PC-3 (cell line): ENCODE results near the gene CARD11. TPM values are rescaled to one million over a fixed set of nuclear protein-coding genes. Genes with fewer than 3 reads are reported as not detected.

Experiments used
- ATAC-seq: fragments of 200-7000 bp; cut with Tn5 transposase; 2 replicates; pipeline ENCODE4 v1.9.1; 2020; ENCODE audit warnings: mild to moderate bottlenecking, moderate library complexity
- BruUV-seq: library from RNA; stranded (reverse); fragments of 400-500 nt; replicated peaks from 2 replicates; lab custom pipeline; 2021; lab: Mats Ljungman, UMichigan
- CTCF ChIA-PET: fragments of 300-600 bp; sonication (Branson Sonifier 250); formaldehyde crosslinking; loops from one replicate; lab custom pipeline; 2022; ENCODE audit warnings: antibody characterized with exemption; lab: Charles Lee
- POLR2A ChIA-PET: fragments of 300-600 bp; sonication (Branson Sonifier 250); formaldehyde crosslinking; loops from one replicate; lab custom pipeline; 2022; ENCODE audit warnings: antibody characterized with exemption; ENCODE audit not compliant: unreplicated experiment; lab: Charles Lee
- DNase-seq: peaks from one replicate; pipeline ENCODE4 v3.0.0-alpha.2; 2015
- H2AFZ ChIP-seq: fragments of 300-600 bp; sonication (generic); 2 replicates; pipeline ENCODE4 v1.6.0; 2016; ENCODE audit warnings: antibody characterized with exemption, low read length
- H3F3A ChIP-seq: fragments of 300-600 bp; sonication (generic); one replicate; pipeline ENCODE4 v1.6.0; 2017; ENCODE audit warnings: antibody characterized with exemption, low read length, control low read depth, mild to moderate bottlenecking; ENCODE audit not compliant: unreplicated experiment
- H3K27ac ChIP-seq: fragments of 300-600 bp; sonication (generic); 2 replicates; pipeline ENCODE4 v1.5.1; 2016; ENCODE audit warnings: mild to moderate bottlenecking, low read length
- H3K27me3 ChIP-seq: fragments of 300-600 bp; sonication (generic); 2 replicates; pipeline ENCODE4 v1.6.1; 2016; ENCODE audit warnings: low read length, mixed read lengths
- H3K36me3 ChIP-seq: fragments of 300-600 bp; sonication (generic); 2 replicates; pipeline ENCODE4 v1.6.1; 2016; ENCODE audit warnings: low read depth, mixed run types, low read length, mixed read lengths
- H3K4me1 ChIP-seq: fragments of 300-600 bp; sonication (generic); 2 replicates; pipeline ENCODE4 v1.5.1; 2016; ENCODE audit warnings: low read length; ENCODE audit not compliant: insufficient read depth
- H3K4me2 ChIP-seq: fragments of 300-600 bp; sonication (generic); 2 replicates; pipeline ENCODE4 v1.6.0; 2016; ENCODE audit warnings: low read length
- H3K4me3 ChIP-seq: fragments of 300-600 bp; sonication (generic); 2 replicates; pipeline ENCODE4 v1.5.1; 2016; ENCODE audit warnings: mild to moderate bottlenecking, low read length, mixed read lengths
- H3K79me2 ChIP-seq: fragments of 300-600 bp; sonication (generic); 2 replicates; pipeline ENCODE4 v1.6.1; 2017; ENCODE audit warnings: low read length, mixed read lengths
- H3K9ac ChIP-seq: fragments of 300-600 bp; sonication (generic); 2 replicates; pipeline ENCODE4 v1.6.0; 2016; ENCODE audit warnings: mild to moderate bottlenecking, low read length
- H3K9me2 ChIP-seq: fragments of 300-600 bp; sonication (generic); replicated peaks from 2 replicates; pipeline ENCODE4 v1.6.1; 2016; ENCODE audit warnings: mixed run types, low read length, mixed read lengths
- H3K9me3 ChIP-seq: fragments of 300-600 bp; sonication (generic); 2 replicates; pipeline ENCODE4 v1.6.1; 2016; ENCODE audit warnings: low read length, mixed read lengths
- H4K20me1 ChIP-seq: fragments of 300-600 bp; sonication (generic); 2 replicates; pipeline ENCODE4 v1.6.1; 2016; ENCODE audit warnings: low read length, mixed read lengths
- EZH2 ChIP-seq: fragments of 300-600 bp; sonication (generic); IDR thresholded peaks from one replicate; pipeline ENCODE4 v1.6.1; 2017; ENCODE audit warnings: antibody characterized with exemption, mild to moderate bottlenecking, low read length; ENCODE audit not compliant: unreplicated experiment
- EZH2phosphoT487 ChIP-seq: fragments of 300-600 bp; sonication (generic); IDR thresholded peaks from 2 replicates; pipeline ENCODE4 v1.6.1; 2018; ENCODE audit warnings: mild to moderate bottlenecking, antibody characterized with exemption, low read length, borderline replicate concordance
- intact Hi-C: fragments of 100-400 bp; cut with micrococcal nuclease; formaldehyde crosslinking; loops from 2 replicates; pipeline ENCODE4 v1.9.0; 2023
- total RNA-seq: library from RNA; depleted of rRNA; stranded (reverse); fragments of >200 nt; gene quantifications from 2 replicates; pipeline ENCODE4 v1.2.3, GENCODE V29; 2014
- TF ChIP-seq, protein P1 (sequence below): fragments of 300-600 bp; sonication (generic); conservative IDR thresholded peaks from 2 replicates; pipeline ENCODE4 v1.5.1; 2017; ENCODE audit warnings: antibody characterized with exemption, low read depth, mild to moderate bottlenecking, low read length

The CARD11 gene
- total RNA-seq, 1 experiment from 2014 or later: not detected

DNA sequence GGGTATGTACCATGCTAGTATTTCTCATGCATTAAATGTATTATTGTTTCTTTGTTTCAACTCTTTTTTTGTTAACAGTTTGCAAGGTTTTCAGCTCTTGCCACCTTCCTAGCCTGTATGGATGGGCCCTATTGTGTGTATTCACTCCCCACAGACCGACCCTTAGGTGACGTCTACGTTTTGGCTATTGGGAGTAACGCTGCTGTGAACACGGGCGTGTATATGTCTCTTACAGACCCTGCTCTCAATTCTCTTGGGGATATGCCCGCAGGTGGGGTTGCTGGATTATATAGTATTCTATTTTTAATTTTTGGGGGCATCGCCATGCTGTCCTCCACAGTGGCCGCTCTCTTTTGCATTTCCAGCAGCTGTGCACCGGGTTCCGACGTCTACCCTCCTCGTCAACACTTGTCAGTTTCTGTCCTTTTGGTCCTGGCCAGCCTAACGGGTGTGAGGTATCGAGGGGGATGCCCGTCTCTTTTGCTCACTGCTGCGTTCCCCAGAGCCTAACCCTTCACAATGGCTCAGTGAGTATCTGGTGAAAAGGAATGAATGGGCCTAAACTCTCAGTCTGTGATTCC, 135.5 kb downstream of the CARD11 start:
- no peak overlapping the region for H3K9ac ChIP-seq
- H2AFZ ChIP-seq: no peak overlapping the region
- no TSS peak for BruUV-seq
- H3K79me2 ChIP-seq: no peaks in the 10 kb centered on the region
- intact Hi-C loops: no loop called here
- no peaks in the 10 kb centered on the region for H4K20me1 ChIP-seq
- H3K27ac ChIP-seq: no peak overlapping the region
- H3K4me2 ChIP-seq: no peak overlapping the region
- no peak for ATAC-seq
- no peak for DNase-seq
- H3K4me3 ChIP-seq: no peak overlapping the region
- POLR2A ChIA-PET: no interaction called here
- no peak for TF ChIP-seq EZH2
- no peak for TF ChIP-seq EZH2phosphoT487
- TF ChIP-seq, protein P1, sequence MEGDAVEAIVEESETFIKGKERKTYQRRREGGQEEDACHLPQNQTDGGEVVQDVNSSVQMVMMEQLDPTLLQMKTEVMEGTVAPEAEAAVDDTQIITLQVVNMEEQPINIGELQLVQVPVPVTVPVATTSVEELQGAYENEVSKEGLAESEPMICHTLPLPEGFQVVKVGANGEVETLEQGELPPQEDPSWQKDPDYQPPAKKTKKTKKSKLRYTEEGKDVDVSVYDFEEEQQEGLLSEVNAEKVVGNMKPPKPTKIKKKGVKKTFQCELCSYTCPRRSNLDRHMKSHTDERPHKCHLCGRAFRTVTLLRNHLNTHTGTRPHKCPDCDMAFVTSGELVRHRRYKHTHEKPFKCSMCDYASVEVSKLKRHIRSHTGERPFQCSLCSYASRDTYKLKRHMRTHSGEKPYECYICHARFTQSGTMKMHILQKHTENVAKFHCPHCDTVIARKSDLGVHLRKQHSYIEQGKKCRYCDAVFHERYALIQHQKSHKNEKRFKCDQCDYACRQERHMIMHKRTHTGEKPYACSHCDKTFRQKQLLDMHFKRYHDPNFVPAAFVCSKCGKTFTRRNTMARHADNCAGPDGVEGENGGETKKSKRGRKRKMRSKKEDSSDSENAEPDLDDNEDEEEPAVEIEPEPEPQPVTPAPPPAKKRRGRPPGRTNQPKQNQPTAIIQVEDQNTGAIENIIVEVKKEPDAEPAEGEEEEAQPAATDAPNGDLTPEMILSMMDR: no peak
- no peaks in the 10 kb centered on the region for H3K27me3 ChIP-seq
- H3K9me3 ChIP-seq: no peaks in the 10 kb centered on the region
- no peaks in the 10 kb centered on the region for H3F3A ChIP-seq
- no peaks in the 10 kb centered on the region for H3K4me1 ChIP-seq
- H3K36me3 ChIP-seq: no peaks in the 10 kb centered on the region
- CTCF ChIA-PET: no interaction called here
- H3K9me2 ChIP-seq: no peaks in the 10 kb centered on the region

GRCh38 chr7:2906197-2906931, 137.3 kb downstream of the CARD11 start:
- Histone ChIP-seq H2AFZ (no peak overlapping the region), H3K4me2 (no peak overlapping the region), H3K36me3 (no peaks in the 10 kb centered on the region), H3K9me2 (no peaks in the 10 kb centered on the region), H3K4me1 (no peaks in the 10 kb centered on the region), H3K79me2 (no peaks in the 10 kb centered on the region), H3K9me3 (no peaks in the 10 kb centered on the region), H3K27me3 (no peaks in the 10 kb centered on the region), H3K9ac (no peak overlapping the region), H4K20me1 (no peaks in the 10 kb centered on the region), H3K27ac (no peak overlapping the region), H3K4me3 (no peak overlapping the region), H3F3A (no peaks in the 10 kb centered on the region)
- no TSS peak for BruUV-seq
- no peak for DNase-seq
- CTCF ChIA-PET: no interaction called here
- TF ChIP-seq EZH2 (no peak), EZH2phosphoT487 (no peak)
- TF ChIP-seq, protein P1: no peak
- no peak for ATAC-seq
- POLR2A ChIA-PET: no interaction called here
- intact Hi-C loops: no loop called here

DNA sequence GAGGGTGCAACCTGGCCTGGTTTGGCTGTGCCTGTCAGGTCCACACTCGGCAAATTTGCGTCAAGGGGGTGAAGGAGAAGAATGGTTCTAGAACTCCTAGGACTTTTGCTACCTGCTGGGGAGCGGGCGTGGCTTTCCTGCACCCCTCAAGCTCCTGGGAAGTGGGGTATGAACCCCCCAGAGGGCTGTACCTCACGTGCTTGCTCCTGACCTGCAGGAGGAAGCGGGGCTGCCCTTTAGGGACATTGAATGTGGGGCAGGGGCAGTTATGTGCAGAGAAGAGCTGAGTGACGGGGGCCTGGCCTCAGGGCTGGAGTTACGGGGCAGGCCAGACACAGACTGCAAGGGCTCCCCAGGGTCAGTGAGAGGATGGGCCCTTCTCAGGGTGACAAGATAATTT, 138.2 kb downstream of the CARD11 start:
- intact Hi-C loops: no loop called here
- H3F3A ChIP-seq: no peaks in the 10 kb centered on the region
- no peak overlapping the region for H3K4me3 ChIP-seq
- no peak overlapping the region for H2AFZ ChIP-seq
- H3K79me2 ChIP-seq: no peaks in the 10 kb centered on the region
- no peaks in the 10 kb centered on the region for H3K9me3 ChIP-seq
- no peak for TF ChIP-seq EZH2phosphoT487
- TF ChIP-seq, protein P1: no peak
- TF ChIP-seq EZH2: no peak
- ATAC-seq (no peak), DNase-seq (no peak)
- no peaks in the 10 kb centered on the region for H3K9me2 ChIP-seq
- CTCF ChIA-PET: no interaction called here
- H3K9ac ChIP-seq: no peak overlapping the region
- POLR2A ChIA-PET: no interaction called here
- no TSS peak for BruUV-seq
- H3K4me1 ChIP-seq: no peaks in the 10 kb centered on the region
- H4K20me1 ChIP-seq: no peaks in the 10 kb centered on the region
- no peaks in the 10 kb centered on the region for H3K36me3 ChIP-seq
- no peak overlapping the region for H3K27ac ChIP-seq
- H3K4me2 ChIP-seq: no peak overlapping the region
- H3K27me3 ChIP-seq: no peaks in the 10 kb centered on the region
